NT2/D1 (cell line): ENCODE results near the gene MYO19.

Source experiments
- SUZ12 ChIP-seq: IDR thresholded peaks from 2 replicates; pipeline ENCODE4 v1.6.1; 2011; ENCODE audit not compliant: insufficient read length, insufficient read depth; ENCODE audit errors: extremely low read depth
- YY1 ChIP-seq: IDR thresholded peaks from 2 replicates; pipeline ENCODE4 v1.6.1; 2011; ENCODE audit not compliant: insufficient read length, insufficient read depth
- ZNF274 ChIP-seq: IDR thresholded peaks from 2 replicates; pipeline ENCODE4 v1.6.1; 2011; ENCODE audit warnings: mild to moderate bottlenecking, low read depth, low read length

GRCh38 chr17:36501351-36501750, 33.3 kb downstream of the MYO19 start:
- no peak for TF ChIP-seq SUZ12
- TF ChIP-seq YY1: no peak
- TF ChIP-seq ZNF274: no peak
